ENCODE data around the gene PRDM2. TPM values are rescaled to one million over a fixed set of nuclear protein-coding genes. Genes with fewer than 3 reads are reported as not detected.

Gene PRDM2
- total RNA-seq, 4 donors from 2014 or later: 54.4 to 99.1 (median 63.1) TPM

GRCh38 chr1:13728091-13728715 lies 28.2 kb downstream of the PRDM2 start:
- H3K27me3 ChIP-seq: no peaks in the 10 kb centered on the region
- 86% methylated on average over 4 of the region's 4 CpGs for WGBS
- no peaks in the 10 kb centered on the region for H3K36me3 ChIP-seq
- DNase-seq (ENCODE audit: low spot score in 2 of 2): no peak
- H3K27ac ChIP-seq: no peak overlapping the region
- H3K4me1 ChIP-seq: peaks cover 29% of the 10 kb centered on the region
- H3K9me3 ChIP-seq: no peaks in the 10 kb centered on the region
- no peak overlapping the region for H3K4me3 ChIP-seq
- TF ChIP-seq POLR2A (IDR thresholded peaks at IDR 0.05) (no peak), POLR2AphosphoS5 (IDR thresholded peaks at IDR 0.05) (no peak), CTCF (IDR thresholded peaks at IDR 0.05) (no peak), EP300 (IDR thresholded peaks at IDR 0.05) (no peak)

GRCh38 chr1:13730291-13730690 lies 30.3 kb downstream of the PRDM2 start:
- Histone ChIP-seq H3K36me3 (no peaks in the 10 kb centered on the region), H3K27ac (no peak overlapping the region), H3K4me1 (peaks cover 19% of the 10 kb centered on the region), H3K27me3 (no peaks in the 10 kb centered on the region), H3K4me3 (no peak overlapping the region), H3K9me3 (no peaks in the 10 kb centered on the region)
- TF ChIP-seq POLR2AphosphoS5 (IDR thresholded peaks at IDR 0.05) (no peak), EP300 (IDR thresholded peaks at IDR 0.05) (no peak), CTCF (IDR thresholded peaks at IDR 0.05) (no peak), POLR2A (IDR thresholded peaks at IDR 0.05) (no peak)
- DNase-seq (ENCODE audit: low spot score in 2 of 2): no peak
- WGBS: 73% methylated on average over 1 of the region's 1 CpG

DNA sequence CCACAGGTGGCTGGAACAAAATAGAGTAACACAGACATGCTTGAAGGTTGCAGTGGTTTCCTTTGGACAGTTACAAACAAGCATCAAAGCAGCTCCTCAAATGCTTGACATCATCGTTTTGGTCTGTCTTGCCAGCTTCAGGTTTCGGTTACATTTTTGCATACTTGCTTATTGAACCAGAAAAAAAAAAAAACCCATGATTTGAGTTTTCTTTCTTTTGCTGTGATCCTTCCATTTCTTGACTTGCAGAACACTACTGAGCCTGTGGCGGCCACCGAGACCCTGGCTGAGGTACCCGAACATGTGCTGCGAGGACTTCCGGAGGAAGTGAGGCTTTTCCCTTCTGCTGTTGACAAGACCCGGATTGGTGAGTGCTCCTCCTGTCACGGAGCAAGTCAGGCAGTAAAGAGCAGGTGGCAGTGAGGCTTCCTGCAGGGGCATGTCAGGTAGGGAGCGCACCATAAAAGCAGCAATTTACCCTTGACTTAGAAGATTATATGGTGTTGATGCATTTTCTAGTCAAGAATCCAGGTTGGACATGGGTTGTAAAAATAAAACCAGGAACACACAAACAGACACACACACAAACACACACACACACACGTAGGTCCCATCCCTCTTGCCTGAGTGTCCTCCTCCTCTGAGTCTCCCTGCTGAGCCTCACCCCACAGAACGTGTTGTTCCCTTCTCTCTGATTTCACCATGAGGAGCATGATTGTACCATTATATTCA lies 30.9 kb downstream of the PRDM2 start:
- 43% methylated on average over 12 of the region's 12 CpGs for WGBS
- no peak for TF ChIP-seq POLR2AphosphoS5 (IDR thresholded peaks at IDR 0.05)
- TF ChIP-seq EP300 (IDR thresholded peaks at IDR 0.05): no peak
- TF ChIP-seq POLR2A (IDR thresholded peaks at IDR 0.05): no peak
- TF ChIP-seq CTCF (IDR thresholded peaks at IDR 0.05): no peak
- Histone ChIP-seq H3K4me3 (peak overlapping the region; percentile 25), H3K4me1 (peaks cover 19% of the 10 kb centered on the region), H3K27me3 (no peaks in the 10 kb centered on the region), H3K27ac (peak overlapping the region; percentile 29), H3K9me3 (no peaks in the 10 kb centered on the region), H3K36me3 (no peaks in the 10 kb centered on the region)
- no peak for DNase-seq (ENCODE audit: low spot score in 2 of 2)

DNA sequence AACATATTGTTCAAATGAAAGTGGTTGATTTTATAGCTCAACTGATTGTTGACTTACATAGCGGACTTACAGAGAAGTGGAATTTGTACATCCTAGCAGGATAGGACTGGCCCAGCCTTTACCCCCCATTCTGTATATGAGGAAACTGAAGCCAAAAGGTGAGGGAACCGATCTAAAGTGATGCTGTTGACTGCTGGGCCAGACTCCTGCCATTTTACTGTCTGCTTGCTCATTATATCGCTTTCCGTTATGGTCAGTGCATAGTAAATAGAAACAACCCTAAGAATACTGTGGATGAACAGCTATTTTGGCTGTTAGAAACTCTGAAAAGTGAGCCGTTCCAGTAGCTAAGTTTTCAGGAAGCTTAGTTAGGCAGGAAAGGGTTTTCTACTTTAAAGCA lies 31.9 kb downstream of the PRDM2 start:
- H3K4me1 ChIP-seq: peaks cover 18% of the 10 kb centered on the region
- TF ChIP-seq EP300 (IDR thresholded peaks at IDR 0.05) (no peak), POLR2AphosphoS5 (IDR thresholded peaks at IDR 0.05) (no peak), CTCF (IDR thresholded peaks at IDR 0.05) (no peak), POLR2A (IDR thresholded peaks at IDR 0.05) (no peak)
- H3K9me3 ChIP-seq: no peaks in the 10 kb centered on the region
- H3K27me3 ChIP-seq: no peaks in the 10 kb centered on the region
- H3K4me3 ChIP-seq: no peak overlapping the region
- WGBS: 91% methylated on average over 5 of the region's 5 CpGs
- H3K27ac ChIP-seq: no peak overlapping the region
- no peak for DNase-seq (ENCODE audit: low spot score in 2 of 2)
- H3K36me3 ChIP-seq: no peaks in the 10 kb centered on the region

- no peaks in the 10 kb centered on the region for H3K27me3 ChIP-seq
- WGBS: 75% methylated on average over 5 of the region's 5 CpGs
- no peak for DNase-seq (ENCODE audit: low spot score in 2 of 2)
- no peak overlapping the region for H3K4me3 ChIP-seq
- H3K4me1 ChIP-seq: peaks cover 14% of the 10 kb centered on the region
- TF ChIP-seq EP300 (IDR thresholded peaks at IDR 0.05): no peak
- no peak for TF ChIP-seq POLR2A (IDR thresholded peaks at IDR 0.05)
- TF ChIP-seq POLR2AphosphoS5 (IDR thresholded peaks at IDR 0.05): no peak
- no peak for TF ChIP-seq CTCF (IDR thresholded peaks at IDR 0.05)
- H3K9me3 ChIP-seq: no peaks in the 10 kb centered on the region
- H3K27ac ChIP-seq: no peak overlapping the region
- no peaks in the 10 kb centered on the region for H3K36me3 ChIP-seq
Observed at GRCh38 chr1:13732971-13733667, 33.1 kb downstream of the PRDM2 start.

Measured in suprapubic skin (tissue), 4 donors.